Stimulated activated memory B cell treated with anti-CD40 and anti-IgM and Interleukin-4, amounts not matched to agents 10 μg/mL and 1 μg/mL and 100 μg/mL, for 72 hours (primary cell): ENCODE data around the gene ACLY.

ENCODE experiments used
- ATAC-seq: fragments of 150-1000 bp; cut with Tn5 transposase; 2 replicates; pipeline ENCODE4 v1.10.0; 2021
- H3K27ac Mint-ChIP-seq: one replicate; pipeline ENCODE4 v1.8.0; 2022; ENCODE audit warnings: mild to moderate bottlenecking, mixed read lengths
- H3K27me3 Mint-ChIP-seq: one replicate; pipeline ENCODE4 v1.8.0; 2022; ENCODE audit warnings: mixed read lengths
- H3K36me3 Mint-ChIP-seq: one replicate; pipeline ENCODE4 v1.8.0; 2022; ENCODE audit warnings: mixed read lengths
- H3K4me1 Mint-ChIP-seq: one replicate; pipeline ENCODE4 v1.8.0; 2022; ENCODE audit warnings: mixed read lengths
- H3K4me3 Mint-ChIP-seq: one replicate; pipeline ENCODE4 v1.8.0; 2022; ENCODE audit warnings: mild to moderate bottlenecking, moderate library complexity, mixed read lengths
- H3K9me3 Mint-ChIP-seq: one replicate; pipeline ENCODE4 v1.8.0; 2022; ENCODE audit warnings: mixed read lengths

The ACLY gene

DNA sequence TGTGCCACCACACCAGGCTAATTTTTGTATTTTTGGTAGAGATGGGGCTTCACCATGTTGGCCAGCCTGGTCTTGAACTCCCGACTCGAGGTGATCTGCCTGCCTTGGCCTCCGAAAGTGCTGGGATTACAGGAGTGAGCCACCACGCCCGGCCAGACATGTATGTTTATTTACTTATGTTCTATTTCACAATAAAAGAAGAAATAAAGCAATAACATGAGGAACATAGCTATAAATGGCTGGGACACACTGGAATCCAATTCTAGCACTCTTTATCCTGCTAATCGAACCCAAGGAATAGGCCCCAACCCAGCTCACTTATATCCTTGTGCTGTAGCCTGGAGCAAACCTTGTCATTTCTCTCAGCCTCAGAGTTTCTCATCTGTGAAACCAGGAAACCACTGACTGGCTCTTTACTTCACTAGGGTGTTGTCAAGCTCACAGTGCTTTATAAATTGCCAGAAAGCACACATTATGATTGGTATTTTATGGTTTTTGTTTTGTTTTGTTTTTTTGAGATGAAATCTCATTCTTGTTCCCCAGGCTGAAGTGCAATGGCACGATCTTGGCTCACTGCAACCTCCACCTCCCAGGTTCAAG lies 7.3 kb upstream of the ACLY start:
- Mint-ChIP-seq H3K4me1 (peaks cover 18% of the 10 kb centered on the region), H3K36me3 (no peaks in the 10 kb centered on the region), H3K9me3 (no peaks in the 10 kb centered on the region), H3K27ac (no peak overlapping the region), H3K27me3 (no peaks in the 10 kb centered on the region), H3K4me3 (no peak overlapping the region)
- no peak for ATAC-seq

DNA sequence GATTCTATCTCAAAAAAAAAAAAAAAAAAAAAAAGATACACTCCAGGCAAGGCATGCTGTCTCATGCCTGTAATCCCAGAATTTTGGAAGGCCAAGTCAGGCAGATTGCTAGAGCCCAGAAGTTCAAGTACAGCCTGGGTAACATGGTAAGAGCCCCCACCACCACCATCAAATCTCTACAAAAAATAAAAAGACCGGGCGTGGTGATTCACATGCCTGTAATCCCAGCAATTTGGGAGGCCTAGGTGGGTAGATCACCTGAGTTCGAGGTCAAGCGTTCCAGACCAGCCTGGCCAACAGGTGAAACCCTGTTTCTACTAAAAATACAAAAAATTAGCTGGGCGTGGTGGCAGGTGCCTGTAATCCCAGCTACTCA lies 1.8 kb upstream of the ACLY start:
- Mint-ChIP-seq H3K4me1 (peaks cover 19% of the 10 kb centered on the region), H3K4me3 (no peak overlapping the region), H3K27ac (no peak overlapping the region), H3K9me3 (no peaks in the 10 kb centered on the region), H3K27me3 (no peaks in the 10 kb centered on the region), H3K36me3 (peaks cover 5% of the 10 kb centered on the region)
- no peak for ATAC-seq

DNA sequence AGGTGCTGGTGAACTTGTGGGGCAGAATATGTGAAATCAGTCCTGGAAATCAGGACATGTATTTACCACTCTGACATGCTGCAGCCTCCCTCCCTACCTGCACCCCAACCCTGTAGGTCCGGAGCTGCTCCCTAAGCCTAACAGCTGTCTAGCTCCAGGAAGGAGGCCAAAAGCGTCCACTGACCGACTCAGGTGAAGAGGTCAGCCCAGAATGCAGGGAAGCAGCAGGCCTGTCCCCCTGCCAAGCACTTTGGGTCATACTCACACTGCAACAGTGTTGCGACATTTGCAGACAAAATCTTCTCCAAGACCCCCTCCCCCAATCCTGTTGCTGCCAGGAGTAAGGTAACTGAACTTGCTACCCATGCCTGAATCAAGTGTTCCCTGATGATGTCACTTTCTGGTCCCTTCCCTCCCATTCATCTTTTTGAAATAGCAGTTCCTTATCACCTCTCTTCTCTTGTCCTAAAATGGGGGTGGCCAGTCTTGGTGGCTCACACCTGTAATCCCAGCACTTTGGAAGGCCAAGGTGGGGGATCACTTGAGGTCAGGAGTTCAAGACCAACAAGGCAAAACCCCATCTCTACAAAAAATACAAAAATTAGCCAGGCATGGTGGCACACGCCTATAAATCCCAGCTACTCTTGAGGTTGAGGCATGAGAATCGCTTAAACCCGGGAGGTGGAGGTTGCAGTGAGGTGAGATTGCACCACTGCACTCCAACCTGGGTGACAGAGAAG lies 1.3 kb upstream of the ACLY start:
- Mint-ChIP-seq H3K27ac (peak overlapping the region; percentile 39), H3K27me3 (no peaks in the 10 kb centered on the region), H3K9me3 (no peaks in the 10 kb centered on the region), H3K36me3 (peaks cover 6% of the 10 kb centered on the region), H3K4me3 (peak overlapping the region; percentile 97), H3K4me1 (peaks cover 24% of the 10 kb centered on the region)
- ATAC-seq = no peak

GRCh38 chr17:41919165-41919817 lies 540 bp upstream of the ACLY start:
- H3K9me3 Mint-ChIP-seq = no peaks in the 10 kb centered on the region
- peak overlapping the region; percentile 88 for H3K27ac Mint-ChIP-seq
- peaks cover 6% of the 10 kb centered on the region for H3K36me3 Mint-ChIP-seq
- peak; percentile 1 for ATAC-seq
- no peaks in the 10 kb centered on the region for H3K27me3 Mint-ChIP-seq
- H3K4me3 Mint-ChIP-seq = peak overlapping the region; percentile 97
- H3K4me1 Mint-ChIP-seq = peaks cover 32% of the 10 kb centered on the region

GRCh38 chr17:41917679-41918313 lies 955 bp downstream of the ACLY start:
- Mint-ChIP-seq H3K36me3 (peaks cover 15% of the 10 kb centered on the region), H3K4me1 (peaks cover 39% of the 10 kb centered on the region), H3K9me3 (no peaks in the 10 kb centered on the region), H3K4me3 (peak overlapping the region; percentile 97), H3K27me3 (no peaks in the 10 kb centered on the region), H3K27ac (peak overlapping the region; percentile 88)
- no peak for ATAC-seq

GRCh38 chr17:41917192-41917591 lies 1.6 kb downstream of the ACLY start:
- ATAC-seq = no peak
- Mint-ChIP-seq H3K4me1 (peaks cover 39% of the 10 kb centered on the region), H3K27me3 (no peaks in the 10 kb centered on the region), H3K27ac (peak overlapping the region; percentile 88), H3K9me3 (no peaks in the 10 kb centered on the region), H3K36me3 (peaks cover 21% of the 10 kb centered on the region), H3K4me3 (peak overlapping the region; percentile 97)

DNA sequence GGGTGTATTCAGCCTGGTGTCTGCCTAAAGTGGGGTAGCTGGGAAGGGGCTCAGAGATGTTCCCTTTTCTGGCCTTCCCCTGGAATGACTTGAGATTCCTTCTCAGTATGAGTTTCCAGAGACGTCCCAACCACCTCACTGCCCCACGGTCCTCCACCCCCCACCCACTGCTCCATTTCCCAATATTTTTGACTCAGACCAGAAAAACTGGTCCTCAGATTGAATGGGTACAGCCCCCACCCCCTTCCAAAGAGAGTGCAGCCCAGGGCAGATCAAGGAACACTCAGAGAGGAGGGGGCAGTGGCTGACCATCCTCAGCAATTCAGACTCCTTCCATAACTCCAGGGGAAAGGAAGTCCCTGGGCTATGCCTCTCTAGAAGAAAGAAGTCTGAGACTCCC lies 3.2 kb downstream of the ACLY start:
- H3K4me1 Mint-ChIP-seq = peaks cover 39% of the 10 kb centered on the region
- no peak overlapping the region for H3K4me3 Mint-ChIP-seq
- no peak for ATAC-seq
- peaks cover 33% of the 10 kb centered on the region for H3K36me3 Mint-ChIP-seq
- H3K27ac Mint-ChIP-seq = no peak overlapping the region
- no peaks in the 10 kb centered on the region for H3K9me3 Mint-ChIP-seq
- H3K27me3 Mint-ChIP-seq = no peaks in the 10 kb centered on the region

- no peaks in the 10 kb centered on the region for H3K27me3 Mint-ChIP-seq
- peaks cover 38% of the 10 kb centered on the region for H3K36me3 Mint-ChIP-seq
- H3K27ac Mint-ChIP-seq = no peak overlapping the region
- no peak overlapping the region for H3K4me3 Mint-ChIP-seq
- H3K4me1 Mint-ChIP-seq = peaks cover 37% of the 10 kb centered on the region
- ATAC-seq = no peak
- no peaks in the 10 kb centered on the region for H3K9me3 Mint-ChIP-seq
Measured at GRCh38 chr17:41915020-41915419, 3.7 kb downstream of the ACLY start.

DNA sequence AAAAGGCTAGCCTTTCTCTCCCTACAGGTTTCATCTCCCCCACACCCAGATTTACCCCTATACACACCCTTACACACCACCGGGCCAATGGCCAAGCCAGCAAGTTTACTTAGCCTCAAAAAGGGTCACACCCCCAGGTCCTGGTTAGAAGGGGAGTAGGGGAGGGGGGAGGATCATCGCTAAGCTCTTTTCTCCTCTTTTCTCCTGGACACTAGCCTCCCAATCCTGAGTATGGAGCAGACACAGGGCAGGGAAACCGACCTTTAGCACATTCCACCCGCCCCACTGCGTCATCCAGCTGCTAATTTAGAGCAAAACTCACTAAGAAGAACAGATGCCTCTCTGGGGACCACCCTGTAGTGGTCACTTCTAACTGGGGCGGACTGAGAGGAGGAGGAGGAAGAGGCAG lies 4.4 kb downstream of the ACLY start:
- Mint-ChIP-seq H3K27ac (no peak overlapping the region), H3K4me1 (peaks cover 34% of the 10 kb centered on the region), H3K4me3 (no peak overlapping the region), H3K36me3 (peaks cover 45% of the 10 kb centered on the region), H3K9me3 (no peaks in the 10 kb centered on the region), H3K27me3 (no peaks in the 10 kb centered on the region)
- ATAC-seq = no peak

- no peaks in the 10 kb centered on the region for H3K9me3 Mint-ChIP-seq
- peaks cover 34% of the 10 kb centered on the region for H3K4me1 Mint-ChIP-seq
- peaks cover 51% of the 10 kb centered on the region for H3K36me3 Mint-ChIP-seq
- ATAC-seq = no peak
- H3K27ac Mint-ChIP-seq = no peak overlapping the region
- no peaks in the 10 kb centered on the region for H3K27me3 Mint-ChIP-seq
- H3K4me3 Mint-ChIP-seq = no peak overlapping the region
Measured at GRCh38 chr17:41913798-41914197, 5.0 kb downstream of the ACLY start.

GRCh38 chr17:41912925-41913324 lies 5.8 kb downstream of the ACLY start:
- peaks cover 56% of the 10 kb centered on the region for H3K36me3 Mint-ChIP-seq
- no peak overlapping the region for H3K27ac Mint-ChIP-seq
- no peak overlapping the region for H3K4me3 Mint-ChIP-seq
- ATAC-seq = no peak
- H3K9me3 Mint-ChIP-seq = no peaks in the 10 kb centered on the region
- no peaks in the 10 kb centered on the region for H3K27me3 Mint-ChIP-seq
- peaks cover 34% of the 10 kb centered on the region for H3K4me1 Mint-ChIP-seq

DNA sequence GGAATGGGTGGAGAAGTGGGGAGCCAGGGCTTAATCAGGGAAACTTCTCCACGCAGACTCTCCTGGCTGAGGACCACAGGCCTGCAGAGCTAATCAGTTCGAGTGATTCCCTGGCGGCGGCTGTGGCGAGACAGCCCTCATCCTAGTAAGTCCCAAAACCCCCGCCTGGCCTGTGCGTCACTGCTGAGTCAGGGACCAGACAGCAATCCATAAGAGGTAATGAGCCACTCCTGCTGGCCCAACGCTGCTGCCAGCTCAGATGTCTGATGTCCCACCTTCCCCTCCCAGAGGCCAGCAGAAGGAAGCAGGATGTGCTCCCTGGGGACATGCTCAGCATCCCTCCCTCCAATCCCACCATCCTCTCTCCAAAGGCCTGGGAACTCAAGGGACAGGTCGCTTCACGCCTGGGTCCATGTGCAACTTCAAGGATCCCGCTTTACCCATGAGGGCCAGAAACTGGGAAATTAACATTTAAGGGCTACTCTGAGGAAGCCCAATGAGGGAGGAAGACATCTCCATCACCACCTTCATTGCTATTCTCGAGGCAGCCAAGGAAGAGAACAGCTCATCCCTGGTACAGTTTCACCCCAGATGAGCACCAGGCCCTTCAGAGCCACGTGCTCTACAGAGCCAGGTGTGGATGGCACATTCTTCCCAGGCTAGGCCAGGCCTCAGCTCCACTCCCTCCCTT lies 7.9 kb downstream of the ACLY start:
- H3K27me3 Mint-ChIP-seq = no peaks in the 10 kb centered on the region
- no peak for ATAC-seq
- H3K4me3 Mint-ChIP-seq = no peak overlapping the region
- peaks cover 71% of the 10 kb centered on the region for H3K36me3 Mint-ChIP-seq
- peaks cover 23% of the 10 kb centered on the region for H3K4me1 Mint-ChIP-seq
- H3K9me3 Mint-ChIP-seq = no peaks in the 10 kb centered on the region
- H3K27ac Mint-ChIP-seq = no peak overlapping the region

DNA sequence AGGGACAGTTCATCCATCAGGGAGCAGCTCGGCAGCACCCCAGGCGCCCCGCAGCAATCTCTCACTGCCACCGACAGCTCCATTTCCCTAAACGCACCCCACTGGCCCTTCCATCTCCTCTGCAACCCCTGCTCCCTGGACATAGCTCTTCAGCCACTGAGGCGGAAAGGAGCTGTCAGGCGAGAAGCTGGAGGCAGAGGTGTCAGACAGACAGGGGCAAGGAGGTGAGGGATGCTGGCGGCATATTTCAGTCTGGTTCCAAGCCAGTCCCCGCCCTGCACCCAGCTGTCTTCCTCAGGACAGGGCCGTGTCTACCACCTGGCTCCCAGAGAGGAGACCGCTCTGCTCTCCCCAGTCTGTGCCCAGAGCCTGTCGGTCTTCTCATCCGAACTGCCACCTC lies 9.7 kb downstream of the ACLY start:
- no peaks in the 10 kb centered on the region for H3K27me3 Mint-ChIP-seq
- peaks cover 6% of the 10 kb centered on the region for H3K4me1 Mint-ChIP-seq
- no peak overlapping the region for H3K27ac Mint-ChIP-seq
- no peak overlapping the region for H3K4me3 Mint-ChIP-seq
- H3K36me3 Mint-ChIP-seq = peaks cover 79% of the 10 kb centered on the region
- ATAC-seq = no peak
- no peaks in the 10 kb centered on the region for H3K9me3 Mint-ChIP-seq

- Mint-ChIP-seq H3K4me3 (no peak overlapping the region), H3K4me1 (no peaks in the 10 kb centered on the region), H3K36me3 (peaks cover 82% of the 10 kb centered on the region), H3K9me3 (no peaks in the 10 kb centered on the region), H3K27me3 (no peaks in the 10 kb centered on the region), H3K27ac (no peak overlapping the region)
- ATAC-seq = no peak
Measured at GRCh38 chr17:41907633-41908539, 10.9 kb downstream of the ACLY start.
